Panc1 (cell line): ENCODE results near the gene ADAMTS14. TPM values are rescaled to one million over a fixed set of nuclear protein-coding genes. Genes with fewer than 3 reads are reported as not detected.

Source experiments
- ATAC-seq: fragments of 200-7000 bp; cut with Tn5 transposase; 2 replicates; pipeline ENCODE4 v1.9.1; 2020; ENCODE audit warnings: mild to moderate bottlenecking, moderate library complexity
- BruUV-seq: library from RNA; stranded (reverse); fragments of 400-500 nt; replicated peaks from 2 replicates; lab custom pipeline; 2021; lab: Mats Ljungman, UMichigan
- CTCF ChIA-PET: fragments of 300-600 bp; sonication (Branson Sonifier 250); formaldehyde crosslinking; loops from one replicate; lab custom pipeline; 2022; ENCODE audit warnings: antibody characterized with exemption; lab: Charles Lee
- POLR2A ChIA-PET: fragments of 300-600 bp; sonication (Branson Sonifier 250); formaldehyde crosslinking; loops from one replicate; lab custom pipeline; 2022; ENCODE audit warnings: antibody characterized with exemption; lab: Charles Lee
- DNase-seq: peaks from one replicate; pipeline ENCODE4 v3.0.0-alpha.2; 2010; ENCODE audit warnings: low read depth, low spot score
- H3K27ac ChIP-seq: 2 replicates; pipeline ENCODE4 v1.5.1; 2011; ENCODE audit warnings: mild to moderate bottlenecking, low read length, inconsistent platforms
- H3K27me3 ChIP-seq: fragments of 200-500 bp; sonication (Bioruptor generic); 2 replicates; pipeline ENCODE4 v1.6.0; 2014; ENCODE audit warnings: low read length, inconsistent platforms; ENCODE audit not compliant: control insufficient read depth, insufficient read depth
- H3K36me3 ChIP-seq: fragments of 200-500 bp; sonication (Bioruptor generic); 2 replicates; pipeline ENCODE4 v1.5.1; 2014; ENCODE audit warnings: inconsistent platforms, mild to moderate bottlenecking, low read length, moderate library complexity; ENCODE audit not compliant: control insufficient read depth, insufficient read depth
- H3K4me1 ChIP-seq: 2 replicates; pipeline ENCODE4 v1.5.1; 2011; ENCODE audit warnings: inconsistent platforms, mild to moderate bottlenecking, low read length, moderate library complexity; ENCODE audit not compliant: control insufficient read depth, insufficient read depth
- H3K4me3 ChIP-seq, 2 experiments: 2 replicates each; pipeline ENCODE4 v1.5.1; 2011 to 2012; ENCODE audit warnings: low read depth in 2 of 2, low read length in 2 of 2, mild to moderate bottlenecking in 2 of 2, inconsistent platforms in 1 of 2, moderate library complexity in 1 of 2
- H3K9me3 ChIP-seq: fragments of 200-500 bp; sonication (Bioruptor generic); 2 replicates; pipeline ENCODE4 v1.5.1; 2014; ENCODE audit warnings: low read depth, mild to moderate bottlenecking, inconsistent platforms, low read length, moderate library complexity; ENCODE audit not compliant: control insufficient read depth, insufficient read depth
- CTCF ChIP-seq: fragments of 450-650 bp; IDR thresholded peaks from 2 replicates; pipeline ENCODE4 v1.5.1; 2017; ENCODE audit warnings: mild to moderate bottlenecking
- POLR2AphosphoS5 ChIP-seq: IDR thresholded peaks from 2 replicates; pipeline ENCODE4 v1.6.1; 2012; ENCODE audit warnings: mild to moderate bottlenecking, low read depth, low read length, moderate library complexity
- REST ChIP-seq, 2 experiments: IDR thresholded peaks; 2 replicates each; pipeline ENCODE4 v1.6.1; 2011 to 2012; ENCODE audit warnings: low read depth in 2 of 2, control low read depth in 1 of 2, low read length in 1 of 2, mild to moderate bottlenecking in 1 of 2, moderate library complexity in 1 of 2; ENCODE audit not compliant: insufficient read depth in 1 of 2
- SIN3A ChIP-seq: IDR thresholded peaks from 2 replicates; pipeline ENCODE4 v1.6.1; 2012; ENCODE audit warnings: low read depth, mild to moderate bottlenecking, low read length, moderate library complexity, borderline replicate concordance; ENCODE audit not compliant: insufficient read depth
- TCF7L2 ChIP-seq: IDR thresholded peaks from 2 replicates; pipeline ENCODE4 v1.6.1; 2011; ENCODE audit warnings: mild to moderate bottlenecking, low read depth, low read length, inconsistent platforms
- in situ Hi-C: cut with HindIII; loops from 2 replicates; pipeline ENCODE4 v1.10.0; 2016; ENCODE audit warnings: low sequenced_read_pairs, low pct_unique_long_range_greater_than_20kb
- intact Hi-C: fragments of 100-400 bp; cut with micrococcal nuclease; formaldehyde crosslinking; loops from one replicate; pipeline ENCODE4 v1.10.0; 2022; ENCODE audit not compliant: unreplicated experiment
- total RNA-seq: library from RNA; stranded (reverse); gene quantifications from one replicate; pipeline ENCODE4 v1.2.1, GENCODE V29; 2021; ENCODE audit not compliant: unreplicated experiment

Gene ADAMTS14
- total RNA-seq, 1 experiment from 2014 or later = 0.67 TPM

DNA sequence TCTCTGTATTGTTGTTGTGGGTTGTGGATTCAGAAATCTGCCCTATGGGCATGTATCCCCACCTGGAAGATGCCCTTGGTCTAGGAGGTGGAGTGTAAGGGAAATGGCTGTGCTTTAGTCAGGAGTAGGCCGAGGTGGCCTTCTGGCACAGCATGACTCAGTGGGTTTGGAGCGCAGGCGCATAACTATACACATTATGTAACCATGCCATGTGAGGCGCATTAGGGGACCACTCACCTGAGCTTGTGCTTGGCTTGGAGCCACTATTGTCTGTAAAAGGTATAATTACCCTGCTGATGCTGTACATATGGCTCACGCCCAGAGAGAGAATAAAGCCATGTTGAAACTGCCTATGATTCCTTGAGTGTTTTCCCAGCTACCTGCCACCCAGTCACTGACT lies 20.6 kb upstream of the ADAMTS14 start:
- peaks cover 4% of the 10 kb centered on the region; the same call in 1 of the 2 replicates for H3K9me3 ChIP-seq
- H3K27ac ChIP-seq = no peak overlapping the region
- no peaks in the 10 kb centered on the region for H3K27me3 ChIP-seq
- no peak for TF ChIP-seq POLR2AphosphoS5
- TF ChIP-seq CTCF = no peak
- no peak for TF ChIP-seq SIN3A
- no peak for TF ChIP-seq REST (IDR thresholded peaks at IDR 0.05; ENCODE audit: insufficient read depth in 1 of 2, low read depth in 2 of 2, low read length in 1 of 2)
- no peak for TF ChIP-seq TCF7L2
- H3K4me3 ChIP-seq = no peak overlapping the region
- intact Hi-C loops (no loop called here), in situ Hi-C loops (no loop called here)
- DNase-seq (no peak), ATAC-seq (no peak)
- BruUV-seq = no TSS peak
- ChIA-PET POLR2A (no interaction called here), CTCF (no interaction called here)
- H3K36me3 ChIP-seq = no peaks in the 10 kb centered on the region
- H3K4me1 ChIP-seq = no peaks in the 10 kb centered on the region; the same call in 1 of the 2 replicates

DNA sequence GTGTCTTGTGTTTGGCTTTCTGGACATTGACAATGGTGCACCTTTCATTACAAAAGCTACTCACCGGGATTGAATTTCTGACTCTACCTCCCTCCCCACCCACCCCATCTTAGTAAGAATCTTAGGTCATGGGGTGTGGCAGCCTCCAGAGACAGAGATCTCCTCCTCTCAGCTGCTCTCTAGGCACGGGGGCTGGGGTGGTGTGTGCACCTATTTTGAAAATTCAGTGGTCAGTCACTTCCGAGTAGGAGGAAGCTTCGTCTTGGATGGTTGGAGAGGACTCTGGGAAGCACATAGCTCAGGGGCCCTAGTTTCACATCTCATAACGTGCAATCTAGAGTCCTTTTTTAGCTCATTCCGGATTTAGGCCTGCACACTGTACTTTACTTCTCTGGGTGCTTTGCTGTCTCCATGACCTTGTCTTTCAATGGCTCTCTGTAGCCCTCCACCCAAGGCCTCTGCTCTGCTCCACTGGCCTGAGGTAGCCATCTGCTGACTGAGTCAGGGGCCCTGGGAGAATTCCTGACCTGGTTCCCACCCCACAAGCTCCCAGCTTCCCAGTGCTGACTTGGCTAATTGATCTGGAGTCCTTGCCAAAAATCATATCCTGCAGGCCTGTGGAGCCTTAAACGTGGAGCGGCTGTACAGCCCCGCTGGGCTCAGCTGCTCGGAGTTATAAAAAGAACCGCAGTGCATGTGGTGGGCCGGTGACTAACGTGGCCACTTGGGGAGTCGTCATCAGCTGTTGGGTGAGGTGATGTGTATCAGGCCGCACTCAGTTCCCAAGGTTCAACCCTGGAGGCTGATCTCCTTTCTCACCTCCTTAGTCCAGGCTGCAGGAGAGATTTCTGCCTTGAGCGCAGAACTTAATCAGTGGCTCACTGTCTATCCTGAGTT lies 19.3 kb upstream of the ADAMTS14 start:
- no TSS peak for BruUV-seq
- no peaks in the 10 kb centered on the region for H3K27me3 ChIP-seq
- intact Hi-C loops (no loop called here), in situ Hi-C loops (no loop called here)
- H3K36me3 ChIP-seq = no peaks in the 10 kb centered on the region
- peaks cover 4% of the 10 kb centered on the region; the same call in 1 of the 2 replicates for H3K9me3 ChIP-seq
- TF ChIP-seq REST (IDR thresholded peaks at IDR 0.05; ENCODE audit: insufficient read depth in 1 of 2, low read depth in 2 of 2, low read length in 1 of 2) = no peak
- no peak for TF ChIP-seq TCF7L2
- TF ChIP-seq POLR2AphosphoS5 = no peak
- TF ChIP-seq CTCF = no peak
- no peak for TF ChIP-seq SIN3A
- CTCF ChIA-PET = no interaction called here
- no peak for DNase-seq
- POLR2A ChIA-PET = no interaction called here
- no peak overlapping the region for H3K4me3 ChIP-seq
- H3K4me1 ChIP-seq = no peaks in the 10 kb centered on the region; the same call in 1 of the 2 replicates
- ATAC-seq = peak; percentile 52
- H3K27ac ChIP-seq = no peak overlapping the region
